Heart right ventricle (tissue), 16 donors: ENCODE data around the gene U2AF2. TPM values are rescaled to one million over a fixed set of nuclear protein-coding genes. Genes with fewer than 3 reads are reported as not detected.

Experiments used
- ATAC-seq, 8 donors: fragments of 200-7000 bp; cut with Tn5 transposase; one replicate each; pipeline ENCODE4 v1.9.1; 2020; ENCODE audit warnings: mild to moderate bottlenecking in 8 of 8, moderate library complexity in 8 of 8, moderate number of reproducible peaks in 1 of 8
- DNase-seq, 2 donors: peaks; one replicate each; pipeline ENCODE4 v3.0.0-alpha.2; 2020
- H3K27ac ChIP-seq, 10 donors: fragments of 200-600 bp; sonication (generic) in 2 of 10; one replicate each; pipeline versions ENCODE4 v1.5.0 to v1.8.0; 2020 to 2022; ENCODE audit warnings: mild to moderate bottlenecking in 3 of 10
- H3K27me3 ChIP-seq, 7 donors: fragments of 200-600 bp; one replicate each; pipeline ENCODE4 v1.8.0; 2021 to 2022; ENCODE audit warnings: mild to moderate bottlenecking in 2 of 7
- H3K36me3 ChIP-seq, 9 donors: fragments of 200-600 bp; sonication (generic) in 1 of 9; one replicate each; pipeline versions ENCODE4 v1.5.0 to v1.8.0; 2020 to 2022; ENCODE audit warnings: mild to moderate bottlenecking in 2 of 9
- H3K4me1 ChIP-seq, 9 donors: fragments of 200-600 bp; sonication (generic) in 1 of 9; one replicate each; pipeline versions ENCODE4 v1.5.0 to v1.8.0; 2020 to 2022; ENCODE audit warnings: mild to moderate bottlenecking in 4 of 9
- H3K4me3 ChIP-seq, 10 donors: fragments of 200-600 bp; sonication (generic) in 2 of 10; one replicate each; pipeline versions ENCODE4 v1.5.0 to v1.8.0; 2020 to 2022; ENCODE audit warnings: mild to moderate bottlenecking in 7 of 10, moderate library complexity in 2 of 10
- H3K9me3 ChIP-seq, 11 donors: fragments of 200-600 bp in 10 of 11; sonication (generic) in 2 of 11; one replicate each; pipeline versions ENCODE4 v1.5.0 to v1.8.0; 2013 to 2022; ENCODE audit warnings: mild to moderate bottlenecking in 2 of 11, control low read depth in 1 of 11, moderate library complexity in 1 of 11
- CTCF ChIP-seq, 9 donors: fragments of 200-600 bp; sonication (generic) in 2 of 9; IDR thresholded peaks; one replicate each; pipeline versions ENCODE4 v1.5.0 to v1.8.0; 2021 to 2022; ENCODE audit warnings: antibody characterized with exemption in 9 of 9, mild to moderate bottlenecking in 5 of 9, moderate library complexity in 1 of 9
- WGBS, 2 donors: extraction: QIAGEN DNeasy Blood & Tissue Kit; methylation state at CpG; one replicate each; pipeline ENCODE4 v1.1.7; 2013; ENCODE audit warnings: inconsistent platforms in 1 of 2; 5-methylcytosine and 5-hydroxymethylcytosine counted together
- intact Hi-C, 10 donors: fragments of 100-400 bp; cut with DNase I; formaldehyde crosslinking; loops; one replicate each; pipeline versions ENCODE4 v1.11.1 to v1.14.2; 2022
- polyA plus RNA-seq, 2 donors: library from polyadenylated mRNA; stranded (reverse); fragments of 200-250 nt; gene quantifications; one replicate each; pipeline ENCODE4 v1.2.3, GENCODE V29; 2013
- total RNA-seq, 10 donors: library from RNA; stranded (reverse); fragmentation: NEBNext Ultra II Directional in 3 of 10; extraction: Animal tissue kit (Norgen Biotek cat#: 25700) in 3 of 10; gene quantifications; one replicate each; pipeline versions ENCODE4 v1.2.1 to v1.2.4, GENCODE V29; 2021 to 2023
- donor health status: Arrhythmogenic right ventricular cardiomyopathy.
- donor health status: ischemic (EF 13 %, LVEDD 7.1; RV severe dilation, severe dysfunction).
- donor health status: healthy with polysubstance abuse.
- donor health status: DM: no; HTN: yes; CAD: no.
- donor health status: DM: no; HTN: no; CAD: no.
- donor health status: ischemic (EF 25% LVEDD 6.9; RV normal size, moderate dysfunction).
- donor health status: ischemic (EF 25% LVEDD 5.7; RV mildly dilated, moderate dysfunction).
- donor health status: healthy.
- donor health status: DM: yes; HTN: yes; CAD: no.
- donor health status: Ischemic cardiomyopathy.
- donor health status: ischemic (EF 35%, LVEDD 5.7; RV mildly dilated, moderate dysfunction).
- donor health status: nonischemic (EF 11% LVEDD 7.7; RV severe dilation, severe dysfunction).
- donor health status: DM: yes; HTN: yes; CAD: no.
- donor health status: PGD.
- donor health status: ischemic (EF 29% LVEDD 5.4; RV normal size, mild dysfunction).
- donor health status: nonischemic (EF 23%, LVEDD 6.1; RV moderate dilation, normal function).

Gene U2AF2
- total and polyA plus RNA-seq, 12 donors: 64.1 to 100 (median 74.4) TPM

DNA sequence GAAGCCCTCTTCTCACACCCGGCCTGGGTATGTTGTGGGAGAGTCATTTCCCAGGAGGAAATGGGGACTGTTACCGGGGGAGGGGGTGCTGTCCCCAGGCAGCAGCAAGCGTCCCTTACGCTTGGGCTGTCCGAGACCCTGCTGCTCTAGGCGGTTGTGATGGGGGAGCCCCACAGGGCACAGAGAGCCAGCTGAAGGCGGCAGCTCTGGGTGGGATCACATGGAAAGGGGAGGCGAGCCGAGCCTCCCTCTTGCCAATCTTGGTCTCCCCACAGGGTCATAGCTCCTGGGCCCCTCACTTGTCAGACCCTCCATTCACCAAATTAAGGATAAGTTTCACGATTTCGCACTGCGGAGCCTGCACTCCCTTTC lies 42.2 kb downstream of the U2AF2 start:
- DNase-seq: no peak
- WGBS, 2 donors: 89 to 93% methylated on average over 12 of the region's 12 CpGs

DNA sequence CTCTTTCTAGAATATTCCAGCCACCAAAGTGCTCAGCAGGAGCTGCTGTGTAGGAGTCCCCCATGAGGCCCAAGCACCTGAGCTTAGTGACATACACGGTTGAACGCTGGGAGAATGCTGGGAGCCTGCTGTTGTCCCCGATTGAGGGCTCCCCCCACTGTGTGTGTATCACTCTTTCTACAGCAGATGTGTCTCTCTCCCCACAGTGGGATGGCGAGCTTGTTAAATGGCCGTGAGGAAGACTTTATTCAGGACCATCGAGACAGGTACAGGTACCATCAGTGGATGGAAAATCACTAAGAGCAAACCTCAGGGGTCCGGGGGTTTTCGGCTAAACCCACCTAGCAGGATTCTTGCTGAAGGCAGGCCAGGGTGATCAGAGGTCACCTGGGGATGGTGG lies 42.9 kb downstream of the U2AF2 start:
- peaks cover 0 to 88% (median 44%) of the 10 kb centered on the region in 9 donors for H3K36me3 ChIP-seq
- 92 to 95% methylated on average over 8 of the region's 8 CpGs for WGBS, 2 donors
- intact Hi-C loops: no loop called here
- H3K27ac ChIP-seq: no peak overlapping the region
- ATAC-seq (no peak), DNase-seq (no peak)
- no peak overlapping the region for H3K4me3 ChIP-seq
- H3K4me1 ChIP-seq: no peaks in the 10 kb centered on the region
- TF ChIP-seq CTCF (IDR thresholded peaks at IDR 0.05): no peak
- no peaks in the 10 kb centered on the region for H3K9me3 ChIP-seq
- H3K27me3 ChIP-seq: no peaks in the 10 kb centered on the region

More for the DNA sequence above, 42.2 kb downstream of the U2AF2 start:
- no peak overlapping the region for H3K4me3 ChIP-seq
- no peaks in the 10 kb centered on the region for H3K4me1 ChIP-seq
- no peak overlapping the region for H3K27ac ChIP-seq
- H3K36me3 ChIP-seq: peaks cover 0 to 94% (median 45%) of the 10 kb centered on the region in 9 donors
- intact Hi-C loops: no loop called here
- H3K9me3 ChIP-seq: no peaks in the 10 kb centered on the region
- H3K27me3 ChIP-seq: no peaks in the 10 kb centered on the region
- ATAC-seq: no peak
- TF ChIP-seq CTCF (IDR thresholded peaks at IDR 0.05): no peak

- Histone ChIP-seq H3K9me3 (no peaks in the 10 kb centered on the region), H3K4me1 (no peaks in the 10 kb centered on the region), H3K4me3 (no peak overlapping the region), H3K36me3 (peaks cover 0 to 82% (median 38%) of the 10 kb centered on the region in 9 donors), H3K27ac (no peak overlapping the region), H3K27me3 (no peaks in the 10 kb centered on the region)
- no peak for TF ChIP-seq CTCF (IDR thresholded peaks at IDR 0.05)
- ATAC-seq: no peak
- intact Hi-C loops: no loop called here
- WGBS, 2 donors: 94 to 96% methylated on average over 17 of the region's 17 CpGs
- DNase-seq: no peak
Measured at GRCh38 chr19:55698256-55698655, 43.4 kb downstream of the U2AF2 start.

GRCh38 chr19:55699221-55699620 lies 44.4 kb downstream of the U2AF2 start:
- WGBS, 2 donors: 80 to 85% methylated on average over 11 of the region's 11 CpGs
- H3K36me3 ChIP-seq: peaks cover 0 to 73% (median 29%) of the 10 kb centered on the region in 9 donors
- DNase-seq (no peak), ATAC-seq (no peak)
- intact Hi-C loops: no loop called here
- no peak overlapping the region for H3K27ac ChIP-seq
- TF ChIP-seq CTCF (IDR thresholded peaks at IDR 0.05): no peak
- H3K4me1 ChIP-seq: peaks cover 0 to 5% (median 0%) of the 10 kb centered on the region in 9 donors
- H3K27me3 ChIP-seq: no peaks in the 10 kb centered on the region
- H3K9me3 ChIP-seq: no peaks in the 10 kb centered on the region
- no peak overlapping the region for H3K4me3 ChIP-seq
